ENCODE measurements around the gene SERPINF2. TPM values are rescaled to one million over a fixed set of nuclear protein-coding genes. Genes with fewer than 3 reads are reported as not detected.

Gene SERPINF2
- polyA plus RNA-seq, 1 donor from 2014 or later = not detected

- no peak overlapping the region for H3K4me2 ChIP-seq (ENCODE audit: low read length)
Measured at GRCh38 chr17:1731194-1731506, 11.5 kb upstream of the SERPINF2 start.

GRCh38 chr17:1732241-1732832 lies 10.3 kb upstream of the SERPINF2 start:
- no peaks in the 10 kb centered on the region for H3F3A ChIP-seq (ENCODE audit: insufficient read depth, low read length, poor library complexity, severe bottlenecking)
- no peak overlapping the region for H3K4me3 ChIP-seq (ENCODE audit: low read length)
- H3K9me2 ChIP-seq (ENCODE audit: insufficient read depth, low read length) = no peaks in the 10 kb centered on the region
- no peak overlapping the region for H2AFZ ChIP-seq (ENCODE audit: low read depth, low read length)
- no peaks in the 10 kb centered on the region for H3K9me3 ChIP-seq (ENCODE audit: low read length)
- H3K36me3 ChIP-seq (ENCODE audit: insufficient read depth, low read length) = no peaks in the 10 kb centered on the region
- TF ChIP-seq EP300 (conservative IDR thresholded peaks at IDR 0.05; ENCODE audit: poor library complexity, severe bottlenecking) (no peak), MXI1 (conservative IDR thresholded peaks at IDR 0.05; ENCODE audit: poor library complexity, severe bottlenecking) (no peak), SMC3 (conservative IDR thresholded peaks at IDR 0.05; ENCODE audit: poor library complexity) (no peak), POLR2AphosphoS5 (IDR thresholded peaks at IDR 0.05) (no peak), RAD21 (conservative IDR thresholded peaks at IDR 0.05) (no peak)
- TF ChIP-seq, protein P1, sequence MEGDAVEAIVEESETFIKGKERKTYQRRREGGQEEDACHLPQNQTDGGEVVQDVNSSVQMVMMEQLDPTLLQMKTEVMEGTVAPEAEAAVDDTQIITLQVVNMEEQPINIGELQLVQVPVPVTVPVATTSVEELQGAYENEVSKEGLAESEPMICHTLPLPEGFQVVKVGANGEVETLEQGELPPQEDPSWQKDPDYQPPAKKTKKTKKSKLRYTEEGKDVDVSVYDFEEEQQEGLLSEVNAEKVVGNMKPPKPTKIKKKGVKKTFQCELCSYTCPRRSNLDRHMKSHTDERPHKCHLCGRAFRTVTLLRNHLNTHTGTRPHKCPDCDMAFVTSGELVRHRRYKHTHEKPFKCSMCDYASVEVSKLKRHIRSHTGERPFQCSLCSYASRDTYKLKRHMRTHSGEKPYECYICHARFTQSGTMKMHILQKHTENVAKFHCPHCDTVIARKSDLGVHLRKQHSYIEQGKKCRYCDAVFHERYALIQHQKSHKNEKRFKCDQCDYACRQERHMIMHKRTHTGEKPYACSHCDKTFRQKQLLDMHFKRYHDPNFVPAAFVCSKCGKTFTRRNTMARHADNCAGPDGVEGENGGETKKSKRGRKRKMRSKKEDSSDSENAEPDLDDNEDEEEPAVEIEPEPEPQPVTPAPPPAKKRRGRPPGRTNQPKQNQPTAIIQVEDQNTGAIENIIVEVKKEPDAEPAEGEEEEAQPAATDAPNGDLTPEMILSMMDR (IDR thresholded peaks at IDR 0.05; ENCODE audit: poor library complexity, severe bottlenecking) = no peak
- H3K4me2 ChIP-seq (ENCODE audit: low read length) = no peak overlapping the region
- no peaks in the 10 kb centered on the region for H4K20me1 ChIP-seq (ENCODE audit: insufficient read depth)
- H3K79me2 ChIP-seq (replicated peaks; ENCODE audit: insufficient read depth, low read length) = no peaks in the 10 kb centered on the region
- no peaks in the 10 kb centered on the region for H3K27me3 ChIP-seq (ENCODE audit: insufficient read depth, low read depth, low read length)
- H3K27ac ChIP-seq (ENCODE audit: low read length) = no peak overlapping the region
- no peak overlapping the region for H3K9ac ChIP-seq (ENCODE audit: low read length)

More at GRCh38 chr17:1731194-1731506, 11.5 kb upstream of the SERPINF2 start:
- H2AFZ ChIP-seq (ENCODE audit: low read depth, low read length) = no peak overlapping the region
- H3K9me2 ChIP-seq (ENCODE audit: insufficient read depth, low read length) = no peaks in the 10 kb centered on the region
- TF ChIP-seq EP300 (conservative IDR thresholded peaks at IDR 0.05; ENCODE audit: poor library complexity, severe bottlenecking) (no peak), RAD21 (conservative IDR thresholded peaks at IDR 0.05) (no peak), TAF1 (IDR thresholded peaks at IDR 0.05; ENCODE audit: low read depth) (no peak), EZH2 (IDR thresholded peaks at IDR 0.05; ENCODE audit: borderline replicate concordance, insufficient read depth, low read length, poor library complexity, severe bottlenecking) (no peak), SMC3 (conservative IDR thresholded peaks at IDR 0.05; ENCODE audit: poor library complexity) (no peak), POLR2AphosphoS5 (IDR thresholded peaks at IDR 0.05) (no peak), MXI1 (conservative IDR thresholded peaks at IDR 0.05; ENCODE audit: poor library complexity, severe bottlenecking) (no peak)
- TF ChIP-seq, protein P1 (IDR thresholded peaks at IDR 0.05; ENCODE audit: poor library complexity, severe bottlenecking) = no peak
- TF ChIP-seq, protein P2, sequence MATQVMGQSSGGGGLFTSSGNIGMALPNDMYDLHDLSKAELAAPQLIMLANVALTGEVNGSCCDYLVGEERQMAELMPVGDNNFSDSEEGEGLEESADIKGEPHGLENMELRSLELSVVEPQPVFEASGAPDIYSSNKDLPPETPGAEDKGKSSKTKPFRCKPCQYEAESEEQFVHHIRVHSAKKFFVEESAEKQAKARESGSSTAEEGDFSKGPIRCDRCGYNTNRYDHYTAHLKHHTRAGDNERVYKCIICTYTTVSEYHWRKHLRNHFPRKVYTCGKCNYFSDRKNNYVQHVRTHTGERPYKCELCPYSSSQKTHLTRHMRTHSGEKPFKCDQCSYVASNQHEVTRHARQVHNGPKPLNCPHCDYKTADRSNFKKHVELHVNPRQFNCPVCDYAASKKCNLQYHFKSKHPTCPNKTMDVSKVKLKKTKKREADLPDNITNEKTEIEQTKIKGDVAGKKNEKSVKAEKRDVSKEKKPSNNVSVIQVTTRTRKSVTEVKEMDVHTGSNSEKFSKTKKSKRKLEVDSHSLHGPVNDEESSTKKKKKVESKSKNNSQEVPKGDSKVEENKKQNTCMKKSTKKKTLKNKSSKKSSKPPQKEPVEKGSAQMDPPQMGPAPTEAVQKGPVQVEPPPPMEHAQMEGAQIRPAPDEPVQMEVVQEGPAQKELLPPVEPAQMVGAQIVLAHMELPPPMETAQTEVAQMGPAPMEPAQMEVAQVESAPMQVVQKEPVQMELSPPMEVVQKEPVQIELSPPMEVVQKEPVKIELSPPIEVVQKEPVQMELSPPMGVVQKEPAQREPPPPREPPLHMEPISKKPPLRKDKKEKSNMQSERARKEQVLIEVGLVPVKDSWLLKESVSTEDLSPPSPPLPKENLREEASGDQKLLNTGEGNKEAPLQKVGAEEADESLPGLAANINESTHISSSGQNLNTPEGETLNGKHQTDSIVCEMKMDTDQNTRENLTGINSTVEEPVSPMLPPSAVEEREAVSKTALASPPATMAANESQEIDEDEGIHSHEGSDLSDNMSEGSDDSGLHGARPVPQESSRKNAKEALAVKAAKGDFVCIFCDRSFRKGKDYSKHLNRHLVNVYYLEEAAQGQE (IDR thresholded peaks at IDR 0.05; ENCODE audit: borderline replicate concordance) = no peak
- H3K36me3 ChIP-seq (ENCODE audit: insufficient read depth, low read length) = no peaks in the 10 kb centered on the region
- H3K27ac ChIP-seq (ENCODE audit: low read length) = no peak overlapping the region
- no peaks in the 10 kb centered on the region for H4K20me1 ChIP-seq (ENCODE audit: insufficient read depth)
- H3K9me3 ChIP-seq (ENCODE audit: low read length) = no peaks in the 10 kb centered on the region
- no peak overlapping the region for H3K4me3 ChIP-seq (ENCODE audit: low read length)
- no peaks in the 10 kb centered on the region for H3K79me2 ChIP-seq (replicated peaks; ENCODE audit: insufficient read depth, low read length)
- no peak overlapping the region for H3K9ac ChIP-seq (ENCODE audit: low read length)
- no peaks in the 10 kb centered on the region for H3K27me3 ChIP-seq (ENCODE audit: insufficient read depth, low read depth, low read length)
- no peaks in the 10 kb centered on the region for H3F3A ChIP-seq (ENCODE audit: insufficient read depth, low read length, poor library complexity, severe bottlenecking)

All from neural cell (in vitro differentiated cells).